Measurements from ENCODE around the gene CTXN1.

The CTXN1 gene

GRCh38 chr19:7901337-7901736, 24.6 kb downstream of the CTXN1 start:
- H3K4me3 ChIP-seq (ENCODE audit: low read length), result no peak overlapping the region
- no peak for DNase-seq (ENCODE audit: low read depth)

GRCh38 chr19:7900931-7901330, 25.0 kb downstream of the CTXN1 start:
- no peak for TF ChIP-seq CTCF (IDR thresholded peaks at IDR 0.05; ENCODE audit: insufficient read depth, low read depth, low read length, missing control alignments)
- no peak overlapping the region for H3K4me3 ChIP-seq (ENCODE audit: low read length)
- DNase-seq (ENCODE audit: low read depth), result peak; percentile 40

More at GRCh38 chr19:7901337-7901736, 24.6 kb downstream of the CTXN1 start:
- TF ChIP-seq CTCF (IDR thresholded peaks at IDR 0.05; ENCODE audit: insufficient read depth, low read depth, low read length, missing control alignments), result no peak

- no peak overlapping the region for H3K4me3 ChIP-seq (ENCODE audit: low read length)
- no peak for DNase-seq (ENCODE audit: low read depth)
- TF ChIP-seq CTCF (IDR thresholded peaks at IDR 0.05; ENCODE audit: insufficient read depth, low read depth, low read length, missing control alignments), result no peak
These were observed 25.5 kb downstream of the CTXN1 start for GRCh38 chr19:7900401-7900870.

- no peak overlapping the region for H3K4me3 ChIP-seq (ENCODE audit: low read length)
- DNase-seq (ENCODE audit: low read depth), result no peak
- TF ChIP-seq CTCF (IDR thresholded peaks at IDR 0.05; ENCODE audit: insufficient read depth, low read depth, low read length, missing control alignments), result no peak
These were observed 26.1 kb downstream of the CTXN1 start for GRCh38 chr19:7899751-7900378.

GRCh38 chr19:7898967-7899366, 27.0 kb downstream of the CTXN1 start:
- H3K4me3 ChIP-seq (ENCODE audit: low read length), result no peak overlapping the region
- no peak for DNase-seq (ENCODE audit: low read depth)
- no peak for TF ChIP-seq CTCF (IDR thresholded peaks at IDR 0.05; ENCODE audit: insufficient read depth, low read depth, low read length, missing control alignments)

GRCh38 chr19:7897292-7897691, 28.6 kb downstream of the CTXN1 start:
- no peak for TF ChIP-seq CTCF (IDR thresholded peaks at IDR 0.05; ENCODE audit: insufficient read depth, low read depth, low read length, missing control alignments)
- DNase-seq (ENCODE audit: low read depth), result peak; percentile 67
- no peak overlapping the region for H3K4me3 ChIP-seq (ENCODE audit: low read length)

GRCh38 chr19:7895565-7895964, 30.4 kb downstream of the CTXN1 start:
- TF ChIP-seq CTCF (IDR thresholded peaks at IDR 0.05; ENCODE audit: insufficient read depth, low read depth, low read length, missing control alignments), result no peak
- H3K4me3 ChIP-seq (ENCODE audit: low read length), result no peak overlapping the region

More at GRCh38 chr19:7895565-7895964, 30.4 kb downstream of the CTXN1 start:
- no peak for DNase-seq (ENCODE audit: low read depth)

Data from epithelial cell of esophagus (primary cell).